ENCODE measurements around the gene PLD5.
A peak's percentile ranks its signal among the peaks of the same experiment; 100 is the strongest.
"Not testable (repeated sequence)": the region's sequence is repeated elsewhere in the genome, so short reads cannot be mapped to it uniquely, and the experiment has no call there.

The PLD5 gene

GRCh38 chr1:242525360-242525722, 844 bp upstream of the PLD5 start:
- Mint-ChIP-seq H3K4me3 (peak overlapping the region; percentile 27), H3K27me3 (peaks cover 73% of the 10 kb centered on the region)

GRCh38 chr1:242523719-242524570, 552 bp downstream of the PLD5 start:
- H3K36me3 Mint-ChIP-seq (ENCODE audit: low read depth) = no peaks in the 10 kb centered on the region
- no peaks in the 10 kb centered on the region for H3K9me3 Mint-ChIP-seq
- peak overlapping the region; percentile 43 for H3K4me3 Mint-ChIP-seq
- H3K27ac Mint-ChIP-seq = no peak overlapping the region
- peak; percentile 36 for DNase-seq
- H3K27me3 Mint-ChIP-seq = peaks cover 79% of the 10 kb centered on the region
- H3K4me1 Mint-ChIP-seq (ENCODE audit: low read depth) = peaks cover 11% of the 10 kb centered on the region

More at GRCh38 chr1:242525360-242525722, 844 bp upstream of the PLD5 start:
- no peaks in the 10 kb centered on the region for H3K9me3 Mint-ChIP-seq
- no peak for DNase-seq
- H3K36me3 Mint-ChIP-seq (ENCODE audit: low read depth) = no peaks in the 10 kb centered on the region
- H3K27ac Mint-ChIP-seq = no peak overlapping the region
- peaks cover 11% of the 10 kb centered on the region for H3K4me1 Mint-ChIP-seq (ENCODE audit: low read depth)

GRCh38 chr1:242522996-242523718, 1.3 kb downstream of the PLD5 start:
- DNase-seq = no peak
- H3K9me3 Mint-ChIP-seq = no peaks in the 10 kb centered on the region
- no peak overlapping the region for H3K4me3 Mint-ChIP-seq
- H3K36me3 Mint-ChIP-seq (ENCODE audit: low read depth) = no peaks in the 10 kb centered on the region
- H3K4me1 Mint-ChIP-seq (ENCODE audit: low read depth) = peaks cover 11% of the 10 kb centered on the region
- peaks cover 76% of the 10 kb centered on the region for H3K27me3 Mint-ChIP-seq
- no peak overlapping the region for H3K27ac Mint-ChIP-seq

- Mint-ChIP-seq H3K4me1 (ENCODE audit: low read depth) (peaks cover 11% of the 10 kb centered on the region), H3K9me3 (no peaks in the 10 kb centered on the region), H3K36me3 (ENCODE audit: low read depth) (no peaks in the 10 kb centered on the region), H3K27ac (no peak overlapping the region), H3K4me3 (no peak overlapping the region), H3K27me3 (peaks cover 75% of the 10 kb centered on the region)
- DNase-seq = no peak
Observed at GRCh38 chr1:242522304-242522945, 2.1 kb downstream of the PLD5 start.

GRCh38 chr1:242515555-242515954, 8.9 kb downstream of the PLD5 start:
- H3K27ac Mint-ChIP-seq = no peak overlapping the region
- no peaks in the 10 kb centered on the region for H3K36me3 Mint-ChIP-seq (ENCODE audit: low read depth)
- no peak for DNase-seq
- H3K9me3 Mint-ChIP-seq = no peaks in the 10 kb centered on the region
- no peaks in the 10 kb centered on the region for H3K4me1 Mint-ChIP-seq (ENCODE audit: low read depth)
- no peak overlapping the region for H3K4me3 Mint-ChIP-seq
- peaks cover 25% of the 10 kb centered on the region for H3K27me3 Mint-ChIP-seq

- H3K36me3 Mint-ChIP-seq (ENCODE audit: low read depth) = no peaks in the 10 kb centered on the region
- no peak overlapping the region for H3K27ac Mint-ChIP-seq
- no peaks in the 10 kb centered on the region for H3K9me3 Mint-ChIP-seq
Observed at GRCh38 chr1:242506724-242507123, 17.8 kb downstream of the PLD5 start.

GRCh38 chr1:242489545-242489944, 35.0 kb downstream of the PLD5 start:
- Mint-ChIP-seq H3K27ac (no peak overlapping the region), H3K4me1 (ENCODE audit: low read depth) (no peaks in the 10 kb centered on the region), H3K27me3 (peaks cover 8% of the 10 kb centered on the region), H3K9me3 (peaks cover 6% of the 10 kb centered on the region), H3K4me3 (no peak overlapping the region), H3K36me3 (ENCODE audit: low read depth) (no peaks in the 10 kb centered on the region)
- no peak for DNase-seq

More at GRCh38 chr1:242506724-242507123, 17.8 kb downstream of the PLD5 start:
- Mint-ChIP-seq H3K4me3 (no peak overlapping the region), H3K27me3 (peaks cover 16% of the 10 kb centered on the region), H3K4me1 (ENCODE audit: low read depth) (no peaks in the 10 kb centered on the region)
- no peak for DNase-seq

GRCh38 chr1:242477944-242478343, 46.6 kb downstream of the PLD5 start:
- Mint-ChIP-seq H3K27me3 (peaks cover 18% of the 10 kb centered on the region), H3K9me3 (no peaks in the 10 kb centered on the region), H3K27ac (no peak overlapping the region), H3K4me1 (ENCODE audit: low read depth) (no peaks in the 10 kb centered on the region), H3K4me3 (no peak overlapping the region), H3K36me3 (ENCODE audit: low read depth) (no peaks in the 10 kb centered on the region)
- no peak for DNase-seq

GRCh38 chr1:242470774-242471173, 53.7 kb downstream of the PLD5 start:
- H3K9me3 Mint-ChIP-seq = no peaks in the 10 kb centered on the region

GRCh38 chr1:242468784-242469183, 55.7 kb downstream of the PLD5 start:
- no peaks in the 10 kb centered on the region for H3K36me3 Mint-ChIP-seq (ENCODE audit: low read depth)
- H3K4me1 Mint-ChIP-seq (ENCODE audit: low read depth) = no peaks in the 10 kb centered on the region
- H3K4me3 Mint-ChIP-seq = no peak overlapping the region
- no peak overlapping the region for H3K27ac Mint-ChIP-seq
- H3K9me3 Mint-ChIP-seq = no peaks in the 10 kb centered on the region
- peaks cover 13% of the 10 kb centered on the region for H3K27me3 Mint-ChIP-seq
- no peak for DNase-seq

More at GRCh38 chr1:242470774-242471173, 53.7 kb downstream of the PLD5 start:
- peaks cover 13% of the 10 kb centered on the region for H3K27me3 Mint-ChIP-seq
- no peak for DNase-seq
- H3K4me3 Mint-ChIP-seq = no peak overlapping the region
- no peak overlapping the region for H3K27ac Mint-ChIP-seq
- no peaks in the 10 kb centered on the region for H3K36me3 Mint-ChIP-seq (ENCODE audit: low read depth)
- H3K4me1 Mint-ChIP-seq (ENCODE audit: low read depth) = no peaks in the 10 kb centered on the region

- DNase-seq = no peak
- Mint-ChIP-seq H3K4me3 (no peak overlapping the region), H3K9me3 (no peaks in the 10 kb centered on the region), H3K27me3 (peaks cover 13% of the 10 kb centered on the region), H3K36me3 (ENCODE audit: low read depth) (no peaks in the 10 kb centered on the region), H3K4me1 (ENCODE audit: low read depth) (no peaks in the 10 kb centered on the region), H3K27ac (no peak overlapping the region)
Observed at GRCh38 chr1:242467556-242468145, 56.8 kb downstream of the PLD5 start.

- no peaks in the 10 kb centered on the region for H3K9me3 Mint-ChIP-seq
- H3K27me3 Mint-ChIP-seq = peaks cover 1% of the 10 kb centered on the region
- no peak for DNase-seq
- H3K36me3 Mint-ChIP-seq (ENCODE audit: low read depth) = no peaks in the 10 kb centered on the region
- no peak overlapping the region for H3K27ac Mint-ChIP-seq
- no peak overlapping the region for H3K4me3 Mint-ChIP-seq
- H3K4me1 Mint-ChIP-seq (ENCODE audit: low read depth) = no peaks in the 10 kb centered on the region
Observed at GRCh38 chr1:242462867-242463266, 61.6 kb downstream of the PLD5 start.

- H3K27ac Mint-ChIP-seq; H3K36me3 Mint-ChIP-seq (ENCODE audit: low read depth); H3K4me3 Mint-ChIP-seq; H3K4me1 Mint-ChIP-seq (ENCODE audit: low read depth); DNase-seq; H3K9me3 Mint-ChIP-seq: not testable (repeated sequence)
- peaks cover 21% of the 10 kb centered on the region for H3K27me3 Mint-ChIP-seq
Observed at GRCh38 chr1:242459740-242460139, 64.8 kb downstream of the PLD5 start.

- Mint-ChIP-seq H3K27me3 (peaks cover 29% of the 10 kb centered on the region), H3K36me3 (ENCODE audit: low read depth) (no peaks in the 10 kb centered on the region), H3K4me3 (no peak overlapping the region), H3K9me3 (no peaks in the 10 kb centered on the region), H3K4me1 (ENCODE audit: low read depth) (no peaks in the 10 kb centered on the region), H3K27ac (no peak overlapping the region)
- no peak for DNase-seq
Observed at GRCh38 chr1:242456726-242457269, 67.7 kb downstream of the PLD5 start.

Measured in activated T-cell treated with anti-CD3 and anti-CD28 coated beads, Interleukin-2, amount 50 U/mL, for 24 hours (primary cell).